SK-N-SH (cell line): ENCODE measurements around the gene OSBPL9. TPM values are rescaled to one million over a fixed set of nuclear protein-coding genes. Genes with fewer than 3 reads are reported as not detected.

Source experiments
- CTCF ChIA-PET: fragments of 300-600, 350-600 bp; formaldehyde crosslinking; extraction: SDS; loops from one replicate; lab custom pipeline; 2021; lab: Yijun Ruan, JAX
- POLR2A ChIA-PET: fragments of 350-600 bp; sonication (Branson Sonifier 250); formaldehyde crosslinking; extraction: SDS; loops from one replicate; lab custom pipeline; 2020; ENCODE audit warnings: antibody characterized with exemption, inconsistent platforms; lab: Yijun Ruan, JAX
- DNase-seq: peaks from one replicate; pipeline ENCODE4 v3.0.0; 2012
- H2AFZ ChIP-seq: fragments of 200-600 bp; sonication (generic); 2 replicates; pipeline ENCODE4 v1.8.1; 2016; ENCODE audit warnings: antibody characterized with exemption, mild to moderate bottlenecking, low read depth
- H3F3A ChIP-seq: fragments of 200-600 bp; sonication (generic); replicated peaks from 2 replicates; pipeline ENCODE3; 2016; ENCODE audit warnings: antibody characterized with exemption, mild to moderate bottlenecking; ENCODE audit not compliant: insufficient read depth
- H3K27ac ChIP-seq, 2 experiments: fragments of 200-500 bp in 1 of 2; fragments of 200-600 bp in 1 of 2; sonication (Bioruptor generic) in 1 of 2; sonication (generic), shearing (Covaris generic) in 1 of 2; 2 replicates each; pipeline versions ENCODE4 v1.5.1 to v1.6.1; 2014 to 2016; ENCODE audit warnings: low read depth in 2 of 2, inconsistent platforms in 1 of 2, low read length in 1 of 2, mild to moderate bottlenecking in 1 of 2, mixed read lengths in 1 of 2
- H3K27me3 ChIP-seq: fragments of 200-600 bp; sonication (generic), shearing (Covaris generic); 2 replicates; pipeline ENCODE4 v1.6.1; 2016; ENCODE audit warnings: mixed run types; ENCODE audit not compliant: insufficient read depth
- H3K36me3 ChIP-seq, 2 experiments: fragments of 200-500 bp in 1 of 2; fragments of 200-600 bp in 1 of 2; sonication (Bioruptor generic) in 1 of 2; sonication (generic) in 1 of 2; replicated peaks in 1 of 2; 2 replicates each; pipeline versions ENCODE3 to v1.5.1; 2014 to 2016; ENCODE audit warnings: low read length in 1 of 2, mild to moderate bottlenecking in 1 of 2; ENCODE audit not compliant: insufficient read depth in 2 of 2, control insufficient read depth in 1 of 2
- H3K4me1 ChIP-seq, 2 experiments: fragments of 200-500 bp in 1 of 2; fragments of 200-600 bp in 1 of 2; sonication (Bioruptor generic) in 1 of 2; sonication (generic), shearing (Covaris generic) in 1 of 2; 2 replicates each; pipeline versions ENCODE4 v1.5.1 to v1.6.1; 2014 to 2016; ENCODE audit warnings: low read depth in 1 of 2, low read length in 1 of 2, mixed run types in 1 of 2; ENCODE audit not compliant: insufficient read depth in 2 of 2, control insufficient read depth in 1 of 2
- H3K4me2 ChIP-seq: fragments of 200-600 bp; sonication (generic), shearing (Covaris generic); 2 replicates; pipeline ENCODE4 v1.6.1; 2017; ENCODE audit warnings: mixed run types
- H3K4me3 ChIP-seq, 2 experiments: fragments of 200-500 bp in 1 of 2; fragments of 200-600 bp in 1 of 2; sonication (Bioruptor generic) in 1 of 2; sonication (generic), shearing (Covaris generic) in 1 of 2; 2 replicates each; pipeline versions ENCODE4 v1.5.1 to v1.8.1; 2014 to 2016; ENCODE audit warnings: low read depth in 2 of 2, inconsistent platforms in 1 of 2, low read length in 1 of 2, mild to moderate bottlenecking in 1 of 2, mixed read lengths in 1 of 2, moderate library complexity in 1 of 2
- H3K79me2 ChIP-seq: fragments of 200-600 bp; sonication (generic); 2 replicates; pipeline ENCODE4 v1.8.1; 2017; ENCODE audit warnings: mild to moderate bottlenecking; ENCODE audit not compliant: insufficient read depth
- H3K9ac ChIP-seq: fragments of 200-600 bp; sonication (generic); 2 replicates; pipeline ENCODE4 v1.6.1; 2017; ENCODE audit warnings: mixed run types
- H3K9me2 ChIP-seq: fragments of 200-600 bp; sonication (generic); 2 replicates; pipeline ENCODE4 v1.6.1; 2017; ENCODE audit warnings: mixed run types
- H3K9me3 ChIP-seq: fragments of 200-600 bp; sonication (generic); 2 replicates; pipeline ENCODE4 v1.6.1; 2017; ENCODE audit warnings: mixed run types, mild to moderate bottlenecking, moderate library complexity
- H4K20me1 ChIP-seq: fragments of 200-600 bp; sonication (generic); 2 replicates; pipeline ENCODE4 v1.6.1; 2017; ENCODE audit warnings: mild to moderate bottlenecking, mixed run types; ENCODE audit not compliant: insufficient read depth
- CHD2 ChIP-seq: fragments of 150-350 bp; IDR thresholded peaks from 2 replicates; pipeline ENCODE4 v1.6.1; 2018; ENCODE audit warnings: low read length; ENCODE audit not compliant: partially characterized antibody
- EZH2phosphoT487 ChIP-seq: fragments of 200-600 bp; sonication (generic); IDR thresholded peaks from 2 replicates; pipeline ENCODE4 v1.6.1; 2017; ENCODE audit warnings: low read depth, mixed run types, mild to moderate bottlenecking, antibody characterized with exemption, moderate library complexity, borderline replicate concordance
- FOSL2 ChIP-seq: IDR thresholded peaks from 2 replicates; pipeline ENCODE4 v1.4.0; 2012; ENCODE audit warnings: low read depth, mild to moderate bottlenecking, moderate library complexity, borderline replicate concordance
- FOXJ3 ChIP-seq: sonication (generic); formaldehyde crosslinking; IDR thresholded peaks from 2 replicates; pipeline ENCODE4 v1.5.1; 2020; ENCODE audit warnings: mild to moderate bottlenecking, missing genetic modification reagents
- GATA2 ChIP-seq: sonication (generic); formaldehyde crosslinking; IDR thresholded peaks from 2 replicates; pipeline ENCODE4 v1.5.0; 2020; ENCODE audit warnings: mild to moderate bottlenecking, missing genetic modification reagents
- JUND ChIP-seq: IDR thresholded peaks from 2 replicates; pipeline ENCODE4 v1.4.0; 2012
- MEF2A ChIP-seq: IDR thresholded peaks from 2 replicates; pipeline ENCODE4 v1.4.0; 2012; ENCODE audit warnings: low read depth, borderline replicate concordance
- MXI1 ChIP-seq: IDR thresholded peaks from 2 replicates; pipeline ENCODE4 v1.6.1; 2012; ENCODE audit warnings: mild to moderate bottlenecking, low read depth, low read length, improper control_type of control experiment
- NFIC ChIP-seq: IDR thresholded peaks from 2 replicates; pipeline ENCODE4 v1.4.0; 2012; ENCODE audit warnings: borderline replicate concordance
- POLR2AphosphoS5 ChIP-seq: IDR thresholded peaks from 2 replicates; pipeline ENCODE4 v1.6.1; 2012; ENCODE audit warnings: low read depth, low read length
- RFX5 ChIP-seq: IDR thresholded peaks from 2 replicates; pipeline ENCODE4 v1.6.1; 2012; ENCODE audit warnings: mild to moderate bottlenecking, improper control_type of control experiment, low read length
- SIN3A ChIP-seq: IDR thresholded peaks from 2 replicates; pipeline ENCODE4 v1.6.1; 2012; ENCODE audit warnings: low read depth, mild to moderate bottlenecking, low read length, moderate library complexity, borderline replicate concordance
- TAF1 ChIP-seq: IDR thresholded peaks from 2 replicates; pipeline ENCODE4 v1.6.1; 2012; ENCODE audit warnings: low read depth, mild to moderate bottlenecking, low read length, moderate library complexity, borderline replicate concordance
- TCF12 ChIP-seq: IDR thresholded peaks from 2 replicates; pipeline ENCODE4 v1.4.0; 2012
- YY1 ChIP-seq: IDR thresholded peaks from 2 replicates; pipeline ENCODE4 v1.4.0; 2012; ENCODE audit warnings: low read depth, mild to moderate bottlenecking
- WGBS: methylation state at CpG from one replicate; pipeline ENCODE4 v1.1.6; 2017; ENCODE audit warnings: low lambda C conversion rate; 5-methylcytosine and 5-hydroxymethylcytosine counted together
- polyA plus RNA-seq, 3 experiments: library from polyadenylated mRNA; depleted of rRNA; stranded (reverse); fragments of >200 nt; gene quantifications; 2 replicates each; pipeline ENCODE4 v1.2.3, GENCODE V29; 2012
- TF ChIP-seq, protein P1 (sequence below): IDR thresholded peaks from 2 replicates; pipeline ENCODE4 v1.4.0; 2012; ENCODE audit warnings: low read depth, borderline replicate concordance
- TF ChIP-seq, protein P2 (sequence below): fragments of 150-350 bp; IDR thresholded peaks from 2 replicates; pipeline ENCODE4 v1.6.1; 2017; ENCODE audit warnings: antibody characterized with exemption, low read length, low read depth, borderline replicate concordance
- TF ChIP-seq, protein P3 (sequence below): fragments of 150-350 bp; IDR thresholded peaks from 2 replicates; pipeline ENCODE4 v1.6.1; 2016; ENCODE audit warnings: mild to moderate bottlenecking, low read depth, low read length
- TF ChIP-seq, protein P4 (sequence below): IDR thresholded peaks from 2 replicates; pipeline ENCODE4 v1.6.1; 2012; ENCODE audit warnings: mild to moderate bottlenecking, low read depth, low read length, moderate library complexity
- TF ChIP-seq, protein P5 (sequence below): IDR thresholded peaks from 2 replicates; pipeline ENCODE4; 2012

OSBPL9 gene
- polyA plus RNA-seq, 1 of the 3 experiments (the other 2 are of a cell fraction) = 43.9 TPM

DNA sequence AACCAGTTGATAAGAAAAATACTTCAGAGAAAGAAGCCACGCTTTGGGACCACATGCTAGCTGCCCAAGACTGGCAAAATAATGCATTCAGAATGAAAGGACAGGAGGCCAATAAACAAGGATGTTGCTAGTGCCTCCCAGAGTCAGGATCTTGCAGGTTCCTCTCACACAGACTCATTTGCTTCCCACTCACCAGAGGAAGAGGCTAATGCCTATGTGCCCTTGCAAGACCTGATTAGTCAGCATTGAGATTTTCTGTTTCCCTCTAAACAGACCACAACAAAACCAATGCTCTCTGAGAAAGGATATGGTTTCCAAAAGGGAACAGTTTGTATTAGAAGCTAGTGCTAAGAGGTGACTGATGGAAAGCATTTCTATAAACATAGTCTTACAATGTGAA is 176.0 kb downstream of the OSBPL9 start (continued):
- TF ChIP-seq FOSL2 (no peak), YY1 (no peak), RFX5 (no peak), MEF2A (no peak), JUND (no peak), TAF1 (no peak), GATA2 (CRISPR knock-in tag) (no peak)
- TF ChIP-seq, protein P1, sequence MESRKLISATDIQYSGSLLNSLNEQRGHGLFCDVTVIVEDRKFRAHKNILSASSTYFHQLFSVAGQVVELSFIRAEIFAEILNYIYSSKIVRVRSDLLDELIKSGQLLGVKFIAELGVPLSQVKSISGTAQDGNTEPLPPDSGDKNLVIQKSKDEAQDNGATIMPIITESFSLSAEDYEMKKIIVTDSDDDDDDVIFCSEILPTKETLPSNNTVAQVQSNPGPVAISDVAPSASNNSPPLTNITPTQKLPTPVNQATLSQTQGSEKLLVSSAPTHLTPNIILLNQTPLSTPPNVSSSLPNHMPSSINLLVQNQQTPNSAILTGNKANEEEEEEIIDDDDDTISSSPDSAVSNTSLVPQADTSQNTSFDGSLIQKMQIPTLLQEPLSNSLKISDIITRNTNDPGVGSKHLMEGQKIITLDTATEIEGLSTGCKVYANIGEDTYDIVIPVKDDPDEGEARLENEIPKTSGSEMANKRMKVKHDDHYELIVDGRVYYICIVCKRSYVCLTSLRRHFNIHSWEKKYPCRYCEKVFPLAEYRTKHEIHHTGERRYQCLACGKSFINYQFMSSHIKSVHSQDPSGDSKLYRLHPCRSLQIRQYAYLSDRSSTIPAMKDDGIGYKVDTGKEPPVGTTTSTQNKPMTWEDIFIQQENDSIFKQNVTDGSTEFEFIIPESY = no peak

DNA sequence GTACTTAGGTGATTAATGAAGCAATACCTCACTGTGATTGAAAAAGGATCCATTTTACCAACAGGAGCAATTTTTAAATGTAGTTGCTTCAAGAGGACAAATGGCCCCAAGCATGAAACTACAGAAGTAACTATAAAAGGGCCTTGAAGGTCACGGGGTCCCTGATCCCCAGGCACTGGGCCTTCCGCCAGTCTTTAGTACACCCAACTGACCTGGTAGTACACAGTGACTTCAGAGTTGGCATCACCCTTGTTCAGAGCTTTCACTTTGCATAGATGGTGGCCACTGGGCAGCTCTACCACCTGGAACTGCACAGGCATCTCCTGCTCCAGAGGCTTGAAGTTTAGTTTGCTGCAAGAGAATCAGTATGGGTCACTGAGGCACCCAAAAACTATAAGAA is 177.4 kb downstream of the OSBPL9 start:
- POLR2A ChIA-PET = no interaction called here
- WGBS = 86% methylated on average over 1 of the region's 2 CpGs
- peaks cover 60 to 77% of the 10 kb centered on the region in 2 experiments for H3K36me3 ChIP-seq
- TF ChIP-seq, protein P2, sequence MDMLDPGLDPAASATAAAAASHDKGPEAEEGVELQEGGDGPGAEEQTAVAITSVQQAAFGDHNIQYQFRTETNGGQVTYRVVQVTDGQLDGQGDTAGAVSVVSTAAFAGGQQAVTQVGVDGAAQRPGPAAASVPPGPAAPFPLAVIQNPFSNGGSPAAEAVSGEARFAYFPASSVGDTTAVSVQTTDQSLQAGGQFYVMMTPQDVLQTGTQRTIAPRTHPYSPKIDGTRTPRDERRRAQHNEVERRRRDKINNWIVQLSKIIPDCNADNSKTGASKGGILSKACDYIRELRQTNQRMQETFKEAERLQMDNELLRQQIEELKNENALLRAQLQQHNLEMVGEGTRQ = no peak
- TF ChIP-seq NFIC = no peak
- TF ChIP-seq CHD2 = no peak
- TF ChIP-seq JUND = no peak
- TF ChIP-seq, protein P3, sequence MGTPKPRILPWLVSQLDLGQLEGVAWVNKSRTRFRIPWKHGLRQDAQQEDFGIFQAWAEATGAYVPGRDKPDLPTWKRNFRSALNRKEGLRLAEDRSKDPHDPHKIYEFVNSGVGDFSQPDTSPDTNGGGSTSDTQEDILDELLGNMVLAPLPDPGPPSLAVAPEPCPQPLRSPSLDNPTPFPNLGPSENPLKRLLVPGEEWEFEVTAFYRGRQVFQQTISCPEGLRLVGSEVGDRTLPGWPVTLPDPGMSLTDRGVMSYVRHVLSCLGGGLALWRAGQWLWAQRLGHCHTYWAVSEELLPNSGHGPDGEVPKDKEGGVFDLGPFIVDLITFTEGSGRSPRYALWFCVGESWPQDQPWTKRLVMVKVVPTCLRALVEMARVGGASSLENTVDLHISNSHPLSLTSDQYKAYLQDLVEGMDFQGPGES = no peak
- TF ChIP-seq FOXJ3 (CRISPR knock-in tag) = no peak
- no peak for TF ChIP-seq MXI1
- no peak for TF ChIP-seq TAF1
- no peak for TF ChIP-seq EZH2phosphoT487
- no peak for TF ChIP-seq YY1
- TF ChIP-seq MEF2A = no peak
- no peak for TF ChIP-seq SIN3A
- no peak for TF ChIP-seq POLR2AphosphoS5
- TF ChIP-seq, protein P4, sequence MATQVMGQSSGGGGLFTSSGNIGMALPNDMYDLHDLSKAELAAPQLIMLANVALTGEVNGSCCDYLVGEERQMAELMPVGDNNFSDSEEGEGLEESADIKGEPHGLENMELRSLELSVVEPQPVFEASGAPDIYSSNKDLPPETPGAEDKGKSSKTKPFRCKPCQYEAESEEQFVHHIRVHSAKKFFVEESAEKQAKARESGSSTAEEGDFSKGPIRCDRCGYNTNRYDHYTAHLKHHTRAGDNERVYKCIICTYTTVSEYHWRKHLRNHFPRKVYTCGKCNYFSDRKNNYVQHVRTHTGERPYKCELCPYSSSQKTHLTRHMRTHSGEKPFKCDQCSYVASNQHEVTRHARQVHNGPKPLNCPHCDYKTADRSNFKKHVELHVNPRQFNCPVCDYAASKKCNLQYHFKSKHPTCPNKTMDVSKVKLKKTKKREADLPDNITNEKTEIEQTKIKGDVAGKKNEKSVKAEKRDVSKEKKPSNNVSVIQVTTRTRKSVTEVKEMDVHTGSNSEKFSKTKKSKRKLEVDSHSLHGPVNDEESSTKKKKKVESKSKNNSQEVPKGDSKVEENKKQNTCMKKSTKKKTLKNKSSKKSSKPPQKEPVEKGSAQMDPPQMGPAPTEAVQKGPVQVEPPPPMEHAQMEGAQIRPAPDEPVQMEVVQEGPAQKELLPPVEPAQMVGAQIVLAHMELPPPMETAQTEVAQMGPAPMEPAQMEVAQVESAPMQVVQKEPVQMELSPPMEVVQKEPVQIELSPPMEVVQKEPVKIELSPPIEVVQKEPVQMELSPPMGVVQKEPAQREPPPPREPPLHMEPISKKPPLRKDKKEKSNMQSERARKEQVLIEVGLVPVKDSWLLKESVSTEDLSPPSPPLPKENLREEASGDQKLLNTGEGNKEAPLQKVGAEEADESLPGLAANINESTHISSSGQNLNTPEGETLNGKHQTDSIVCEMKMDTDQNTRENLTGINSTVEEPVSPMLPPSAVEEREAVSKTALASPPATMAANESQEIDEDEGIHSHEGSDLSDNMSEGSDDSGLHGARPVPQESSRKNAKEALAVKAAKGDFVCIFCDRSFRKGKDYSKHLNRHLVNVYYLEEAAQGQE = no peak
- TF ChIP-seq, protein P5, sequence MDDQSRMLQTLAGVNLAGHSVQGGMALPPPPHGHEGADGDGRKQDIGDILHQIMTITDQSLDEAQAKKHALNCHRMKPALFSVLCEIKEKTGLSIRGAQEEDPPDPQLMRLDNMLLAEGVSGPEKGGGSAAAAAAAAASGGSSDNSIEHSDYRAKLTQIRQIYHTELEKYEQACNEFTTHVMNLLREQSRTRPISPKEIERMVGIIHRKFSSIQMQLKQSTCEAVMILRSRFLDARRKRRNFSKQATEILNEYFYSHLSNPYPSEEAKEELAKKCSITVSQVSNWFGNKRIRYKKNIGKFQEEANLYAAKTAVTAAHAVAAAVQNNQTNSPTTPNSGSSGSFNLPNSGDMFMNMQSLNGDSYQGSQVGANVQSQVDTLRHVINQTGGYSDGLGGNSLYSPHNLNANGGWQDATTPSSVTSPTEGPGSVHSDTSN = no peak
- TF ChIP-seq, protein P1 = no peak
- TF ChIP-seq TCF12 = no peak

More for the DNA sequence above, 177.4 kb downstream of the OSBPL9 start:
- Histone ChIP-seq H3K9ac (no peak overlapping the region), H3K79me2 (no peaks in the 10 kb centered on the region), H3K4me1 (no peaks in the 10 kb centered on the region), H3F3A (peaks cover 19% of the 10 kb centered on the region), H3K27ac (no peak overlapping the region), H3K9me3 (no peaks in the 10 kb centered on the region), H3K4me2 (no peak overlapping the region), H3K27me3 (no peaks in the 10 kb centered on the region), H4K20me1 (no peaks in the 10 kb centered on the region), H3K4me3 (no peak overlapping the region), H2AFZ (no peak overlapping the region), H3K9me2 (no peaks in the 10 kb centered on the region)
- DNase-seq = no peak
- CTCF ChIA-PET = interaction anchor here (0.6 to 1.1 kb wide), 3 partner anchors 11 to 1010 kb away, joined by 3 to 4 read pairs (median 3); no protein-coding TSS in a partner anchor
